Measurements from ENCODE around the gene TDRD9.

The TDRD9 gene

GRCh38 chr14:104085032-104085888 lies 157.0 kb downstream of the TDRD9 start, which contains the start of gene ASPG:
Gene ASPG (plus strand): TSS chr14:104085700. CDS start chr14:104085771, 71 bp downstream.
- TF ChIP-seq YY1 (IDR thresholded peaks at IDR 0.05; ENCODE audit: low read depth), result no peak
- no peak for TF ChIP-seq EGR1 (IDR thresholded peaks at IDR 0.05)
- TF ChIP-seq, protein P1, sequence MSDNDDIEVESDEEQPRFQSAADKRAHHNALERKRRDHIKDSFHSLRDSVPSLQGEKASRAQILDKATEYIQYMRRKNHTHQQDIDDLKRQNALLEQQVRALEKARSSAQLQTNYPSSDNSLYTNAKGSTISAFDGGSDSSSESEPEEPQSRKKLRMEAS (IDR thresholded peaks at IDR 0.05), result no peak
- TF ChIP-seq EP300 (IDR thresholded peaks at IDR 0.05; ENCODE audit: borderline replicate concordance), result no peak
- TF ChIP-seq RAD21 (IDR thresholded peaks at IDR 0.05; ENCODE audit: low read depth), result no peak
- no peak for TF ChIP-seq TEAD4 (IDR thresholded peaks at IDR 0.05)
- TF ChIP-seq, protein P2, sequence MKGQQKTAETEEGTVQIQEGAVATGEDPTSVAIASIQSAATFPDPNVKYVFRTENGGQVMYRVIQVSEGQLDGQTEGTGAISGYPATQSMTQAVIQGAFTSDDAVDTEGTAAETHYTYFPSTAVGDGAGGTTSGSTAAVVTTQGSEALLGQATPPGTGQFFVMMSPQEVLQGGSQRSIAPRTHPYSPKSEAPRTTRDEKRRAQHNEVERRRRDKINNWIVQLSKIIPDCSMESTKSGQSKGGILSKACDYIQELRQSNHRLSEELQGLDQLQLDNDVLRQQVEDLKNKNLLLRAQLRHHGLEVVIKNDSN (IDR thresholded peaks at IDR 0.05), result no peak
- no peak for TF ChIP-seq CREB1 (IDR thresholded peaks at IDR 0.05; ENCODE audit: low read depth)
- no peak for TF ChIP-seq ZBTB7A (IDR thresholded peaks at IDR 0.05; ENCODE audit: low read depth)
- no peak for TF ChIP-seq CEBPB (IDR thresholded peaks at IDR 0.05)
- TF ChIP-seq FOXM1 (IDR thresholded peaks at IDR 0.05; ENCODE audit: borderline replicate concordance, low read depth), result no peak
- no peak for TF ChIP-seq REST (IDR thresholded peaks at IDR 0.05; ENCODE audit: low read depth)
- TF ChIP-seq TCF12 (IDR thresholded peaks at IDR 0.05; ENCODE audit: low read depth), result no peak
- TF ChIP-seq TAF1 (IDR thresholded peaks at IDR 0.05; ENCODE audit: low read depth), result no peak
- no peak for TF ChIP-seq NFIC (IDR thresholded peaks at IDR 0.05)

GRCh38 chr14:104085889-104086201 lies 157.6 kb downstream of the TDRD9 start:
- TF ChIP-seq CREB1 (IDR thresholded peaks at IDR 0.05; ENCODE audit: low read depth) (no peak), TCF12 (IDR thresholded peaks at IDR 0.05; ENCODE audit: low read depth) (no peak), FOXM1 (IDR thresholded peaks at IDR 0.05; ENCODE audit: borderline replicate concordance, low read depth) (no peak), ZBTB7A (IDR thresholded peaks at IDR 0.05; ENCODE audit: low read depth) (no peak), TEAD4 (IDR thresholded peaks at IDR 0.05) (no peak), CEBPB (IDR thresholded peaks at IDR 0.05) (no peak), NFIC (IDR thresholded peaks at IDR 0.05) (no peak), RAD21 (IDR thresholded peaks at IDR 0.05; ENCODE audit: low read depth) (no peak), EP300 (IDR thresholded peaks at IDR 0.05; ENCODE audit: borderline replicate concordance) (no peak), YY1 (IDR thresholded peaks at IDR 0.05; ENCODE audit: low read depth) (no peak), TAF1 (IDR thresholded peaks at IDR 0.05; ENCODE audit: low read depth) (no peak), EGR1 (IDR thresholded peaks at IDR 0.05) (no peak), REST (IDR thresholded peaks at IDR 0.05; ENCODE audit: low read depth) (no peak)
- TF ChIP-seq, protein P2 (IDR thresholded peaks at IDR 0.05), result no peak
- TF ChIP-seq, protein P1 (IDR thresholded peaks at IDR 0.05), result no peak

- TF ChIP-seq EGR1 (IDR thresholded peaks at IDR 0.05) (no peak), TCF12 (IDR thresholded peaks at IDR 0.05; ENCODE audit: low read depth) (no peak), NFIC (IDR thresholded peaks at IDR 0.05) (no peak), EP300 (IDR thresholded peaks at IDR 0.05; ENCODE audit: borderline replicate concordance) (no peak), RAD21 (IDR thresholded peaks at IDR 0.05; ENCODE audit: low read depth) (no peak)
Observed at GRCh38 chr14:104086210-104086660, 158.0 kb downstream of the TDRD9 start.

- TF ChIP-seq FOXM1 (IDR thresholded peaks at IDR 0.05; ENCODE audit: borderline replicate concordance, low read depth) (no peak), ZBTB7A (IDR thresholded peaks at IDR 0.05; ENCODE audit: low read depth) (no peak)
Observed at GRCh38 chr14:104086661-104087461, 158.6 kb downstream of the TDRD9 start.

DNA sequence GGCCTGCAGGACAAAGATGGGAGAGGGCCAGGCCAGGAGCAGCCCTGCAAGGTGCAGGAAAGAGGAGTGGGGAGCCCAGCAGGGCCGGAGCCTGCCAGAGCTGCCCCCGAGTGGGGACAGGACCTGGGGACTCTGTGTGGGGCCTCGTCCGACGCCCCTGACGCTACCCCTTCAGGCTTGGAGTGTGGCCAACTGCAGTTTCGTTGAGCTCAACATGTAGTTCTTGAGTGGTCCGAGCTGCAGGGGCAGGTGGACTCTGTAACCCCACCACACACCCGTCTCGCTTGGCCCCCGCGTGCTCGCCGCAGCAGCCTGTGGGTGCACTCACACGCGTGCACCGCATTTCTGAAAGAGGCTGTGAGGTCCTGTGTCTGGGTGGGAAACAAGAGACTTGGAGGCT lies 159.2 kb downstream of the TDRD9 start:
- no peak for TF ChIP-seq TAF1 (IDR thresholded peaks at IDR 0.05; ENCODE audit: low read depth)
- no peak for TF ChIP-seq EGR1 (IDR thresholded peaks at IDR 0.05)
- TF ChIP-seq, protein P1 (IDR thresholded peaks at IDR 0.05), result no peak
- TF ChIP-seq TCF12 (IDR thresholded peaks at IDR 0.05; ENCODE audit: low read depth), result no peak
- TF ChIP-seq EP300 (IDR thresholded peaks at IDR 0.05; ENCODE audit: borderline replicate concordance), result no peak
- no peak for TF ChIP-seq ZBTB7A (IDR thresholded peaks at IDR 0.05; ENCODE audit: low read depth)
- TF ChIP-seq YY1 (IDR thresholded peaks at IDR 0.05; ENCODE audit: low read depth), result no peak
- TF ChIP-seq, protein P2 (IDR thresholded peaks at IDR 0.05), result no peak
- no peak for TF ChIP-seq FOXM1 (IDR thresholded peaks at IDR 0.05; ENCODE audit: borderline replicate concordance, low read depth)
- no peak for TF ChIP-seq RAD21 (IDR thresholded peaks at IDR 0.05; ENCODE audit: low read depth)
- no peak for TF ChIP-seq TEAD4 (IDR thresholded peaks at IDR 0.05)
- TF ChIP-seq NFIC (IDR thresholded peaks at IDR 0.05), result no peak
